RKO (cell line): ENCODE data around the gene FRRS1.

ENCODE experiments used
- DNase-seq: peaks from one replicate; pipeline ENCODE4 v3.0.0-alpha.2; 2016; ENCODE audit warnings: low spot score

FRRS1 gene

GRCh38 chr1:99674115-99675064 is 92.0 kb downstream of the FRRS1 start:
- DNase-seq, result no peak

GRCh38 chr1:99673315-99673714 is 93.1 kb downstream of the FRRS1 start:
- no peak for DNase-seq

- no peak for DNase-seq
Observed at GRCh38 chr1:99672530-99673213, 93.8 kb downstream of the FRRS1 start.

GRCh38 chr1:99672038-99672437 is 94.4 kb downstream of the FRRS1 start:
- DNase-seq, result no peak

GRCh38 chr1:99670583-99670982 is 95.9 kb downstream of the FRRS1 start:
- DNase-seq, result no peak

GRCh38 chr1:99669821-99670220 is 96.6 kb downstream of the FRRS1 start:
- DNase-seq, result no peak

- no peak for DNase-seq
Observed at GRCh38 chr1:99669376-99669775, 97.1 kb downstream of the FRRS1 start.

GRCh38 chr1:99665212-99665611 is 101.2 kb downstream of the FRRS1 start:
- DNase-seq, result no peak

GRCh38 chr1:99663501-99663900 is 102.9 kb downstream of the FRRS1 start:
- DNase-seq, result no peak

- no peak for DNase-seq
Observed at GRCh38 chr1:99662539-99663080, 103.8 kb downstream of the FRRS1 start.

GRCh38 chr1:99661780-99662179 is 104.7 kb downstream of the FRRS1 start:
- DNase-seq, result no peak

- DNase-seq, result no peak
Observed at GRCh38 chr1:99660496-99660895, 105.9 kb downstream of the FRRS1 start.

- DNase-seq, result peak; percentile 29
Observed at GRCh38 chr1:99659755-99660210, 106.7 kb downstream of the FRRS1 start.
